ENCODE results near the gene UBR1.

GRCh38 chr15:43144512-43144911 is 38.7 kb upstream of the UBR1 start:
- TF ChIP-seq POLR2AphosphoS5 (IDR thresholded peaks at IDR 0.05; ENCODE audit: borderline replicate concordance, low read depth, low read length) (no peak), EZH2 (IDR thresholded peaks at IDR 0.05) (no peak), FOXP2 (optimal IDR thresholded peaks at IDR 0.05; ENCODE audit: control extremely low read depth, extremely low read length, insufficient read depth) (no peak)
